ENCODE results near the gene IFNAR1.

IFNAR1 gene

GRCh38 chr21:33293811-33294216 is 31.0 kb upstream of the IFNAR1 start:
- TF ChIP-seq SPI1 (IDR thresholded peaks at IDR 0.05; ENCODE audit: borderline replicate concordance, low read depth), result no peak
- TF ChIP-seq GABPA (IDR thresholded peaks at IDR 0.05; ENCODE audit: low read depth), result no peak
- no peak for TF ChIP-seq CTCF (IDR thresholded peaks at IDR 0.05; ENCODE audit: insufficient read depth, low read length)
- no peak for TF ChIP-seq POLR2AphosphoS5 (IDR thresholded peaks at IDR 0.05; ENCODE audit: low read depth)
- TF ChIP-seq REST (IDR thresholded peaks at IDR 0.05; ENCODE audit: insufficient replicate concordance, low read depth), result no peak
- H3K27ac ChIP-seq (replicated peaks), result no peak overlapping the region
- DNase-seq (ENCODE audit: low read depth in 1 of 2, low spot score in 1 of 2), result no peak

GRCh38 chr21:33296156-33296555 is 28.6 kb upstream of the IFNAR1 start:
- DNase-seq (ENCODE audit: low read depth in 1 of 2, low spot score in 1 of 2), result no peak
- no peak overlapping the region for H3K27ac ChIP-seq (replicated peaks)
- no peak for TF ChIP-seq GABPA (IDR thresholded peaks at IDR 0.05; ENCODE audit: low read depth)
- no peak for TF ChIP-seq REST (IDR thresholded peaks at IDR 0.05; ENCODE audit: insufficient replicate concordance, low read depth)

More at GRCh38 chr21:33293811-33294216, 31.0 kb upstream of the IFNAR1 start:
- Histone ChIP-seq H3K4me3 (replicated peaks; ENCODE audit: insufficient read depth, low read length) (no peak overlapping the region), H3K27me3 (ENCODE audit: insufficient read depth, poor library complexity, severe bottlenecking) (no peaks in the 10 kb centered on the region)

GRCh38 chr21:33299181-33299752 is 25.5 kb upstream of the IFNAR1 start:
- peak; percentile 50 to 55 for DNase-seq (ENCODE audit: low read depth in 1 of 2, low spot score in 1 of 2)
- H3K27ac ChIP-seq (replicated peaks), result no peak overlapping the region
- no peaks in the 10 kb centered on the region for H3K27me3 ChIP-seq (ENCODE audit: insufficient read depth, poor library complexity, severe bottlenecking)
- TF ChIP-seq REST (IDR thresholded peaks at IDR 0.05; ENCODE audit: insufficient replicate concordance, low read depth) (no peak), SPI1 (IDR thresholded peaks at IDR 0.05; ENCODE audit: borderline replicate concordance, low read depth) (peak; percentile 26; the same call in 1 of the 2 replicates), CTCF (IDR thresholded peaks at IDR 0.05; ENCODE audit: insufficient read depth, low read length) (no peak), POLR2AphosphoS5 (IDR thresholded peaks at IDR 0.05; ENCODE audit: low read depth) (no peak), GABPA (IDR thresholded peaks at IDR 0.05; ENCODE audit: low read depth) (no peak)
- no peak overlapping the region for H3K4me3 ChIP-seq (replicated peaks; ENCODE audit: insufficient read depth, low read length)

More at GRCh38 chr21:33296156-33296555, 28.6 kb upstream of the IFNAR1 start:
- no peaks in the 10 kb centered on the region for H3K27me3 ChIP-seq (ENCODE audit: insufficient read depth, poor library complexity, severe bottlenecking)
- no peak overlapping the region for H3K4me3 ChIP-seq (replicated peaks; ENCODE audit: insufficient read depth, low read length)

Measured in HL-60 (cell line).